Activated CD8-positive, alpha-beta T cell treated with anti-CD3 and anti-CD28 coated beads for 36 hours (primary cell): Measurements from ENCODE around the gene THSD7B. TPM values are rescaled to one million over a fixed set of nuclear protein-coding genes. Genes with fewer than 3 reads are reported as not detected.

Source experiments
- ATAC-seq: fragments of 200-7000 bp; cut with Tn5 transposase; one replicate; pipeline ENCODE4 v1.10.0; 2021; ENCODE audit warnings: mild to moderate bottlenecking, moderate library complexity
- CTCF ChIA-PET: fragments of 350-600 bp; sonication (Branson Sonifier 250); formaldehyde crosslinking; loops from one replicate; lab custom pipeline; 2021; ENCODE audit warnings: antibody characterized with exemption; lab: Charles Lee
- POLR2A ChIA-PET: fragments of 350-600 bp; sonication (Branson Sonifier 250); formaldehyde crosslinking; loops from one replicate; lab custom pipeline; 2021; ENCODE audit warnings: antibody characterized with exemption; lab: Charles Lee
- DNase-seq: peaks from one replicate; pipeline ENCODE4 v3.0.0-alpha.2; 2020
- H3K27ac Mint-ChIP-seq: one replicate; pipeline ENCODE4 v1.8.0; 2021; ENCODE audit warnings: mild to moderate bottlenecking, mixed read lengths
- H3K27me3 Mint-ChIP-seq: one replicate; pipeline ENCODE4 v1.8.0; 2021; ENCODE audit warnings: mixed read lengths
- H3K36me3 Mint-ChIP-seq: one replicate; pipeline ENCODE4 v1.8.0; 2021; ENCODE audit warnings: low read depth, mixed read lengths
- H3K4me1 Mint-ChIP-seq: one replicate; pipeline ENCODE4 v1.8.0; 2021; ENCODE audit warnings: low read depth, mixed read lengths
- H3K4me3 Mint-ChIP-seq: one replicate; pipeline ENCODE4 v1.8.0; 2021; ENCODE audit warnings: mild to moderate bottlenecking, moderate library complexity, mixed read lengths
- H3K9me3 Mint-ChIP-seq: one replicate; pipeline ENCODE4 v1.8.0; 2021; ENCODE audit warnings: mixed read lengths
- CTCF ChIP-seq: fragments of 200-600 bp; IDR thresholded peaks from one replicate; pipeline ENCODE4 v1.8.0; 2022; ENCODE audit warnings: antibody characterized with exemption, mild to moderate bottlenecking
- intact Hi-C: fragments of 100-400 bp; cut with micrococcal nuclease; formaldehyde crosslinking; loops from one replicate; pipeline ENCODE4 v1.10.0; 2022
- total RNA-seq, 2 experiments: library from RNA; stranded (reverse); gene quantifications; one replicate each; pipeline ENCODE4 v1.2.3, GENCODE V29; 2021

The THSD7B gene
- total RNA-seq, 2 experiments from 2014 or later: not detected

- intact Hi-C loops: no loop called here
- no peak for TF ChIP-seq CTCF
- H3K4me3 Mint-ChIP-seq: no peak overlapping the region
- no peaks in the 10 kb centered on the region for H3K4me1 Mint-ChIP-seq
- no peaks in the 10 kb centered on the region for H3K27me3 Mint-ChIP-seq
- DNase-seq (no peak), ATAC-seq (no peak)
- ChIA-PET CTCF (no interaction called here), POLR2A (no interaction called here)
- H3K27ac Mint-ChIP-seq: no peak overlapping the region
- H3K36me3 Mint-ChIP-seq: no peaks in the 10 kb centered on the region
- peaks cover 4% of the 10 kb centered on the region for H3K9me3 Mint-ChIP-seq
Observed at GRCh38 chr2:137183206-137183898, 418.0 kb downstream of the THSD7B start.

- H3K27me3 Mint-ChIP-seq: no peaks in the 10 kb centered on the region
- ATAC-seq (no peak), DNase-seq (no peak)
- ChIA-PET POLR2A (no interaction called here), CTCF (no interaction called here)
- no peaks in the 10 kb centered on the region for H3K4me1 Mint-ChIP-seq
- H3K4me3 Mint-ChIP-seq: no peak overlapping the region
- H3K36me3 Mint-ChIP-seq: no peaks in the 10 kb centered on the region
- intact Hi-C loops: no loop called here
- H3K27ac Mint-ChIP-seq: no peak overlapping the region
- no peak for TF ChIP-seq CTCF
- H3K9me3 Mint-ChIP-seq: peaks cover 4% of the 10 kb centered on the region
Observed at GRCh38 chr2:137185378-137186078, 420.2 kb downstream of the THSD7B start.

- ChIA-PET POLR2A (no interaction called here), CTCF (no interaction called here)
- Mint-ChIP-seq H3K27ac (no peak overlapping the region), H3K36me3 (no peaks in the 10 kb centered on the region), H3K4me3 (no peak overlapping the region), H3K27me3 (no peaks in the 10 kb centered on the region), H3K9me3 (peaks cover 4% of the 10 kb centered on the region), H3K4me1 (no peaks in the 10 kb centered on the region)
- intact Hi-C loops: no loop called here
- ATAC-seq (no peak), DNase-seq (no peak)
- TF ChIP-seq CTCF: no peak
Observed at GRCh38 chr2:137187216-137187615, 421.9 kb downstream of the THSD7B start.

- CTCF ChIA-PET: no interaction called here
- no peaks in the 10 kb centered on the region for H3K27me3 Mint-ChIP-seq
- ATAC-seq (no peak), DNase-seq (no peak)
- no peak overlapping the region for H3K27ac Mint-ChIP-seq
- intact Hi-C loops: no loop called here
- H3K9me3 Mint-ChIP-seq: peaks cover 2% of the 10 kb centered on the region
- no peak overlapping the region for H3K4me3 Mint-ChIP-seq
- no peak for TF ChIP-seq CTCF
- POLR2A ChIA-PET: no interaction called here
- no peaks in the 10 kb centered on the region for H3K36me3 Mint-ChIP-seq
- H3K4me1 Mint-ChIP-seq: no peaks in the 10 kb centered on the region
Observed at GRCh38 chr2:137190411-137191195, 425.3 kb downstream of the THSD7B start.
